ENCODE data around the gene ACER3. TPM values are rescaled to one million over a fixed set of nuclear protein-coding genes. Genes with fewer than 3 reads are reported as not detected.
"Not testable (repeated sequence)": the region's sequence is repeated elsewhere in the genome, so short reads cannot be mapped to it uniquely, and the experiment has no call there.

ACER3 gene
- polyA plus RNA-seq, 3 donors, result 22.9 to 45.4 (median 23.6) TPM

GRCh38 chr11:76861490-76861953 lies 804 bp downstream of the ACER3 start:
- Histone ChIP-seq H3K36me3 (replicated peaks in 1 of 2; ENCODE audit: control insufficient read depth in 1 of 2, insufficient read depth in 2 of 2, low read length in 2 of 2) (peaks cover 2 to 5% of the 10 kb centered on the region in 2 donors), H3K27ac (ENCODE audit: low read depth in 1 of 2, low read length in 2 of 2) (peak overlapping the region; percentile 88 to 93), H3K4me2 (replicated peaks; ENCODE audit: extremely low read depth, low read length, poor library complexity, severe bottlenecking) (peak overlapping the region; percentile 90), H3K79me2 (ENCODE audit: insufficient read depth, low read length) (peaks cover 54% of the 10 kb centered on the region), H3K27me3 (ENCODE audit: control insufficient read depth in 2 of 2, insufficient read depth in 2 of 2, low read length in 2 of 2) (no peaks in the 10 kb centered on the region), H3K4me1 (ENCODE audit: control insufficient read depth in 1 of 2, insufficient read depth in 2 of 2, low read length in 2 of 2) (peaks cover 76 to 86% of the 10 kb centered on the region in 2 donors), H2AFZ (ENCODE audit: insufficient read depth, low read depth, low read length, poor library complexity, severe bottlenecking) (peak overlapping the region; percentile 93), H3K9ac (ENCODE audit: insufficient read depth, low read length, poor library complexity, severe bottlenecking) (peak overlapping the region; percentile 91), H4K20me1 (ENCODE audit: insufficient read depth, low read length) (peaks cover 49% of the 10 kb centered on the region), H3K4me3 (replicated peaks in 1 of 3; ENCODE audit: low read depth in 2 of 3, low read length in 3 of 3) (peak overlapping the region; percentile 93 to 98 (median 97)), H3K9me3 (replicated peaks in 1 of 2; ENCODE audit: control insufficient read depth in 1 of 2, insufficient read depth in 1 of 2, low read length in 2 of 2) (no peaks in the 10 kb centered on the region)
- Mint-ChIP-seq H3K4me3 (peak overlapping the region; percentile 90 to 97), H3K27me3 (ENCODE audit: low read depth in 3 of 3) (no peaks in the 10 kb centered on the region), H3K27ac (peak overlapping the region; percentile 87 to 97 (median 94)), H3K9me3 (no peaks in the 10 kb centered on the region), H3K36me3 (peaks cover 8 to 16% of the 10 kb centered on the region in 2 donors), H3K4me1 (peaks cover 73% of the 10 kb centered on the region)
- intact Hi-C loops (cut with micrococcal nuclease), result loop anchor here (5.0 to 10.0 kb wide), 2 partner anchors 39 to 47 kb away; no protein-coding TSS in a partner anchor
- 22% methylated on average over 4 of the region's 6 CpGs for WGBS (ENCODE audit: insufficient coverage)
- no peak for TF ChIP-seq CTCF (IDR thresholded peaks at IDR 0.05)
- no peak for DNase-seq

GRCh38 chr11:76862794-76863193 lies 2.1 kb downstream of the ACER3 start:
- H3K27me3 Mint-ChIP-seq (ENCODE audit: low read depth in 3 of 3); H3K9me3 Mint-ChIP-seq; H2AFZ ChIP-seq (ENCODE audit: insufficient read depth, low read depth, low read length, poor library complexity, severe bottlenecking); DNase-seq; H3K9ac ChIP-seq (ENCODE audit: insufficient read depth, low read length, poor library complexity, severe bottlenecking); H3K9me3 ChIP-seq (replicated peaks in 1 of 2; ENCODE audit: control insufficient read depth in 1 of 2, insufficient read depth in 1 of 2, low read length in 2 of 2); H3K27me3 ChIP-seq (ENCODE audit: control insufficient read depth in 2 of 2, insufficient read depth in 2 of 2, low read length in 2 of 2): not testable (repeated sequence)
- Mint-ChIP-seq H3K36me3 (peaks cover 8 to 18% of the 10 kb centered on the region in 2 donors), H3K4me3 (peak overlapping the region; percentile 75 to 88), H3K27ac (peak overlapping the region; percentile 87 to 96 (median 93)), H3K4me1 (peaks cover 66% of the 10 kb centered on the region)
- peak overlapping the region; percentile 52 to 56 for H3K27ac ChIP-seq (ENCODE audit: low read depth in 1 of 2, low read length in 2 of 2)
- 100% methylated on average over 1 of the region's 2 CpGs for WGBS (ENCODE audit: insufficient coverage)
- H3K4me1 ChIP-seq (ENCODE audit: control insufficient read depth in 1 of 2, insufficient read depth in 2 of 2, low read length in 2 of 2), result peaks cover 70 to 74% of the 10 kb centered on the region in 2 donors
- peaks cover 67% of the 10 kb centered on the region for H3K79me2 ChIP-seq (ENCODE audit: insufficient read depth, low read length)
- intact Hi-C loops (cut with micrococcal nuclease), result loop anchor here (5.0 to 10.0 kb wide), 2 partner anchors 40 to 48 kb away; no protein-coding TSS in a partner anchor
- peak overlapping the region in 2 of 3 experiments; percentile 26 to 97 for H3K4me3 ChIP-seq (replicated peaks in 1 of 3; ENCODE audit: low read depth in 2 of 3, low read length in 3 of 3)
- H3K36me3 ChIP-seq (replicated peaks in 1 of 2; ENCODE audit: control insufficient read depth in 1 of 2, insufficient read depth in 2 of 2, low read length in 2 of 2), result peaks cover 2 to 14% of the 10 kb centered on the region in 2 donors
- H4K20me1 ChIP-seq (ENCODE audit: insufficient read depth, low read length), result peaks cover 62% of the 10 kb centered on the region
- peak overlapping the region; percentile 90 for H3K4me2 ChIP-seq (replicated peaks; ENCODE audit: extremely low read depth, low read length, poor library complexity, severe bottlenecking)

All from CD14-positive monocyte (primary cell).